C4-2B (cell line): ENCODE measurements around the gene SMIM15.
A peak's percentile ranks its signal among the peaks of the same experiment; 100 is the strongest.
"Not testable (repeated sequence)": the region's sequence is repeated elsewhere in the genome, so short reads cannot be mapped to it uniquely, and the experiment has no call there.

ENCODE experiments used
- H3K27ac ChIP-seq: fragments of 450-650 bp; 2 replicates; pipeline ENCODE4 v1.5.1; 2017
- ZFX ChIP-seq: fragments of 450-650 bp; IDR thresholded peaks from 2 replicates; pipeline ENCODE4 v1.6.1; 2017
- TF ChIP-seq, protein P1 (sequence below): fragments of 450-650 bp; conservative IDR thresholded peaks from 2 replicates; pipeline ENCODE4 v1.5.1; 2017; ENCODE audit warnings: mild to moderate bottlenecking

The SMIM15 gene, protein sequence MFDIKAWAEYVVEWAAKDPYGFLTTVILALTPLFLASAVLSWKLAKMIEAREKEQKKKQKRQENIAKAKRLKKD

DNA sequence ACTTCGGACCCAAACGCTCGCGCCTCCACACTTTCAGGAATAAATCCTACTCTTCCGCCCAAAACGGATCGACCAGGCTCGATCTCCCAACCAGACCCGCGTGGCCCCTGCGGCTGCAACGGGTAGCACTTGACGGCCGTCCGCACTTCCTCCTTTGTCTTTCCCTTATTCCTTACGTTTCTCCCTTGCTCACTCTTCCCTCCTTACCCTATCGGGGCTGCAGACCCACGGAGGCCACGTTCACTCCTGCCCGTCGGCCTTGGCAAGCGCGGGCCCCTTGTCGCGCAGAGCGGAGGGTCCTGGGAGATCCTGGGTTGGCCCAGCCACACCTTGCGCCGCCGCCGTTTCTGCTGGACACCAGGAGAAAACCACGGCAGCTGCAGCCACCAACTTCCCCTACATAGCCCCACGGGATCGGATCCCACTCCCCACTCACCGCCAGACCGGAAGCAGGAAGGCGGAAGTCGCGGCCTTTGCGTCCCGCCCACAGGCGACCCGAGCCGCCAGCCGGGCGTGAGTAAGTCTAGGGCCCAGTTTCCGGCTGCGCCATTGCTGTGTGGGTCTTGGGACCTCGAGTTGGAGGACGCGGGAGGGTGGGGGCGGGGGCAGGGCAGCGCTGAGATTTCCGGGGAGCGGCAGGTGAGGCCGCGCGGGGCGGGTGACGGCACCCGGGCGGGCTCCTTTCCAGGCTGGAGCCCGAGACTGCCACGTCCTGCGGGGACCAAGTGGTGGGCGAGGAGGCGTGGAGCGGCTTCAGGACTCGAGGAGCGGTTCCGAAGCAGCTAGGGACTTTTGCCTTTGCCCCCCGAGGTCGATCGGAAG lies at the start of gene SMIM15:
TSS of gene SMIM15 (minus strand) at position 459 of the 822 bp plus-strand sequence. CDS start 2,297 bp downstream, outside the sequence.
- peak within 1 kb of the TSS; percentile 95 for H3K27ac ChIP-seq
- TF ChIP-seq ZFX, result peak; percentile 77
- TF ChIP-seq, protein P1, sequence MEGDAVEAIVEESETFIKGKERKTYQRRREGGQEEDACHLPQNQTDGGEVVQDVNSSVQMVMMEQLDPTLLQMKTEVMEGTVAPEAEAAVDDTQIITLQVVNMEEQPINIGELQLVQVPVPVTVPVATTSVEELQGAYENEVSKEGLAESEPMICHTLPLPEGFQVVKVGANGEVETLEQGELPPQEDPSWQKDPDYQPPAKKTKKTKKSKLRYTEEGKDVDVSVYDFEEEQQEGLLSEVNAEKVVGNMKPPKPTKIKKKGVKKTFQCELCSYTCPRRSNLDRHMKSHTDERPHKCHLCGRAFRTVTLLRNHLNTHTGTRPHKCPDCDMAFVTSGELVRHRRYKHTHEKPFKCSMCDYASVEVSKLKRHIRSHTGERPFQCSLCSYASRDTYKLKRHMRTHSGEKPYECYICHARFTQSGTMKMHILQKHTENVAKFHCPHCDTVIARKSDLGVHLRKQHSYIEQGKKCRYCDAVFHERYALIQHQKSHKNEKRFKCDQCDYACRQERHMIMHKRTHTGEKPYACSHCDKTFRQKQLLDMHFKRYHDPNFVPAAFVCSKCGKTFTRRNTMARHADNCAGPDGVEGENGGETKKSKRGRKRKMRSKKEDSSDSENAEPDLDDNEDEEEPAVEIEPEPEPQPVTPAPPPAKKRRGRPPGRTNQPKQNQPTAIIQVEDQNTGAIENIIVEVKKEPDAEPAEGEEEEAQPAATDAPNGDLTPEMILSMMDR, result no peak

DNA sequence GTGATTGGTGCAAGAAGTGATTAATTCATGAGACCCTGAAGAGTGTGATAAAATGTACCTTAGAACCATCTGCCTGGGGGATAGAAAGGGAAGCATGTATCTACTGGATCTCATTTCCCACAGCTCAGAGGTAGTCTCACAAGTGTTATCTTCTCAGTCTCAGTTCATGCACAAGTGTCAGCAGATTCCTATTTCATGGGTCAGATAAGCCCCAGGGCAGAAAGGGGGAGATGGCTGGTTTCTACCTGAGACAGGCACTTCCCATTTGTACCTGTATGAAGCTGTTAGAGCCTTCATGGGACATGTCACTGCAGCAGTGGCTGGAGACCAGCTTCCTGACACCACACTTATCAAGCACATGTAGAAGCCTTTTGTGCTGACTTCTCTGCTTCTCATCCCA lies 45.6 kb upstream of the SMIM15 start:
- H3K27ac ChIP-seq, result no peak overlapping the region
- no peak for TF ChIP-seq ZFX
- TF ChIP-seq, protein P1, result no peak

DNA sequence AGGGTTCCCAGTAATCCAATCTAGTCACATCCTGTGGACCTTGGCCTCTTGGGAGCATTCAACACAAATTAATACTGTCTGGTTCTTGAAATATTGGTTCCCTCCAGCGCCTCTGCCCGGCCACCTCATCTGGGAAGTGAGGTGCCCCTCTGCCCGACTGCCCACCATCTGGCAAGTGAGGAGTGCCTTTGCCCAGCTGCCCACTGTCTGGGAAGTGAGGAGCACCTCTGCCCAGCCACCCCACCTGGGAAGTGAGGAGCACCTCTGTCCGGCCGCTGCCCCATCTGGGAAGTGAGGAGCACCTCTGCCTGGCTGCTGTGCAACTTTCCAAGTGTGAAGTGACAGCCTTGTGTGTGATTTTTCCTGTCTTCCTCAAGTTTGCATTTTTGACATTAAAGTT lies 42.7 kb upstream of the SMIM15 start:
- no peak for TF ChIP-seq ZFX
- TF ChIP-seq, protein P1, result no peak
- no peak overlapping the region for H3K27ac ChIP-seq

DNA sequence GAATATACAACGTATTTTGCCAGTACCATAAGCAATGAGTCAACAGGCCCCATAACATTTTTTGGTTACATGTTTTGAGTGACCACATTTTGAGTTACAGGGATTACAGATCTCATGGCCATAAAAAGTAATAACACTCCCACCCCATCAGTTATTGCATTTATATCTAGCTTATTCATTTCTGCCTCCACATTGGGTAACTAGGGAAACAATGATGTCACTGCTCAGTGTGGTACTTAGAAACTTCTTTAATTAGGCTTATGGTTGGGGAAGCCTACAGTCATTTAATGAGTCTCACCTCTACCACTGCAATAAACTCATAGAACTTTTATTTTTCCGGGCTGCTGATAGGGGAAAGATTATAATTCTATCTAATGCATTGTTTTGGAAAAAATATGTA lies 39.9 kb upstream of the SMIM15 start:
- no peak overlapping the region for H3K27ac ChIP-seq
- TF ChIP-seq, protein P1, result no peak
- TF ChIP-seq ZFX, result no peak

DNA sequence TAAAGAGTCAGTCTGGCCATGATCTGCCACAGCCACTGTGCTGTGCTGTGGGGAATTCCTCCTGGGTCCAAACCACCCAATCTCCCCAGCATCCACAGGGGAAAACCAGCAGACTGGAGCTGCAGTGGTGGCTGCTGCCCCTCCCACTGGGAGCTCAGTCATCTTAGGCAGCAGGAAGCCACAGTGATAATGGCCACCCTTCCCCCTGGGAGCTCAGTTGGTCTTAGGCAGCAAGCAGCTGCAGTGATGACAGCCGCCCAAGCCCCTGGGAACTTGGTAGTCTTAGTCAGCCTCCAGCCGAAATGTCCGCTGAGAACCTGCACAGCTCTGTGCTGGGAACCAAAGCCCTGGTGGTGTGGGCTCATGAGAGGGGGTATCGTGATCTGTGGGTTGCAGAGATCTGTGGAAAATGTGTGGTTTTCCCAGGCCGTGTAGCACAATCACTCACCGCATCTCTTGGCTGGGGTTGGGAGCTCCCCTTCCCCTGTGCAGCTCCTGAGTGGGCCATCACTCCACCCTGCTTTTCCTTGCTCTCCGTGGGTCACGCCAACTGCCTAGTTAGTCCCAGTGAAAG lies 38.4 kb upstream of the SMIM15 start:
- no peak for TF ChIP-seq ZFX
- TF ChIP-seq, protein P1, result no peak
- H3K27ac ChIP-seq, result no peak overlapping the region; the same call in 1 of the 2 replicates

DNA sequence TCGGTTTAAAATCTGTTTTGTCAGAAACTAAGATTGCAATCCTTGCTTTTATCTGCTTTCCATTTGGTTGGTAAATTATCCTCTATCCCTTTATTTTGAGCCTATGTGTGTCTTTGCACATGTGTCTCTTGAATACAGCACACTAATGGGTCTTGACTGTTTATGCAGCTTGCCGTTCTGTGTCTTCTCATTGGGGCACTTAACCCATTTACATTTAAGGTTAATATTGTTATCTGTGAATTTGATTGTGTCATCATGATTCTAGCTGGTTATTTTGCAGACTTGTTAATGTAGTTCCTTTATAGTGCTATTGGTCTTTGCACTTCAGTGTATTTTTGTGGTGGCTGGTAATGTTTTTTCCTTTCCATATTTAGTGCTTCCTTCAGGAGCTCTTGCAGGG lies 36.3 kb upstream of the SMIM15 start:
- no peak for TF ChIP-seq ZFX
- TF ChIP-seq, protein P1, result no peak
- H3K27ac ChIP-seq, result no peak overlapping the region

DNA sequence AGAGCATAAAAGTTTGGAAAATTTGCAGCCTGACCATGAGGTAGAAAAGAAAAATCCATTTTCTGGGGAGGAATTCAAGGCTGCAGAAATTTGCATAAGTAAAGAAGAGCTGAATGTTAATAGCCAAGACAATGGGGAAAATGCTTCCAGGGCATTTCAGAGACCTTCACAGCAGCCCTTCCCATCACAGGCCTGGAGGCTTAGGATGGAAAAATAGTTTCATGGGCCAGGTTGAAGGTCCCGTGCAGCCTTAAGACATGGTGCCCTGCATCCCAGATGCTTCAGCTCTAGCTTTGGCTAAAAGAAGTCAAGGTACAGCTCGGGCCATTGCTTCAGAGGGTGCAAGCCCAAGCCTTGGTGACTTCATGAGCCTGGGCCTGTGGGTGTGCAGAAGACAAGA lies 25.6 kb upstream of the SMIM15 start:
- not testable (repeated sequence) for H3K27ac ChIP-seq

DNA sequence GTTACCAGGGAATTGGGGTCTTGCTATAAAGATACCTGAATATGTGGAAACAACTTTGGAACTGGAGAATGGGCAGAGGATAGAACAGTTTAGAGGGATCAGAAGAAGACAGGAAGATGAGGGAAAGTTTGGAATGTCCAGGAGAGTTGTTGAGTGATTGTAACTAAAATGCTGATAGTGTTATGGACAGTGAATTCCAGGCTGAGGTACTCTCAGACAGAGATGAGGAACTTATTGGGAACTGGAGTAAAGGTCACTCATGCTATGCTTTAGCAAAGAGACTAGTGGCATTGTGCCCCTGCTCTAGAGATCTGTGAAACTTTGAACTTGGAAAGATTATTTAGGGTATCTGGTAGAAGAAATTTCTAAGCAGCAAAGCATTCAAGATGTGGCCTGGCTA lies 25.1 kb upstream of the SMIM15 start:
- H3K27ac ChIP-seq, result not testable (repeated sequence)
